Glutamatergic neuron (in vitro differentiated cells): ENCODE data around the gene UGT1A7. TPM values are rescaled to one million over a fixed set of nuclear protein-coding genes. Genes with fewer than 3 reads are reported as not detected.

Experiments used
- DNase-seq: peaks from one replicate; pipeline ENCODE4 v3.0.0; 2022
- H3K27ac Mint-ChIP-seq: one replicate; pipeline ENCODE4 v1.8.0; 2020; ENCODE audit warnings: mild to moderate bottlenecking, mixed read lengths, inconsistent platforms; ENCODE audit not compliant: unreplicated experiment
- H3K27me3 Mint-ChIP-seq: one replicate; pipeline ENCODE4 v1.8.0; 2020; ENCODE audit warnings: mild to moderate bottlenecking, moderate library complexity, mixed read lengths, inconsistent platforms; ENCODE audit not compliant: unreplicated experiment
- H3K36me3 Mint-ChIP-seq: one replicate; pipeline ENCODE4 v1.8.0; 2020; ENCODE audit warnings: mild to moderate bottlenecking, mixed read lengths, inconsistent platforms; ENCODE audit not compliant: unreplicated experiment
- H3K4me1 Mint-ChIP-seq: one replicate; pipeline ENCODE4 v1.8.0; 2020; ENCODE audit warnings: mild to moderate bottlenecking, low read depth, mixed read lengths, inconsistent platforms; ENCODE audit not compliant: unreplicated experiment
- H3K4me3 Mint-ChIP-seq: one replicate; pipeline ENCODE4 v1.8.0; 2020; ENCODE audit warnings: mild to moderate bottlenecking, mixed read lengths, inconsistent platforms; ENCODE audit not compliant: unreplicated experiment
- H3K9me3 Mint-ChIP-seq: one replicate; pipeline ENCODE4 v1.8.0; 2020; ENCODE audit warnings: mild to moderate bottlenecking, moderate library complexity, mixed read lengths, inconsistent platforms; ENCODE audit not compliant: unreplicated experiment
- total RNA-seq: library from RNA; stranded (reverse); fragmentation: NEBNext Ultra II Directional; extraction: Animal tissue kit (Norgen Biotek cat#: 25700); gene quantifications from one replicate; pipeline ENCODE4 v1.2.1, GENCODE V29; 2021; ENCODE audit not compliant: unreplicated experiment
- TF ChIP-seq, protein P1 (sequence below): fragments of 200-600 bp; sonication (generic); IDR thresholded peaks from one replicate; pipeline ENCODE4 v1.5.0; 2021; ENCODE audit not compliant: partially characterized antibody, unreplicated experiment

Gene UGT1A7
- total RNA-seq, 1 donor from 2014 or later: not detected

DNA sequence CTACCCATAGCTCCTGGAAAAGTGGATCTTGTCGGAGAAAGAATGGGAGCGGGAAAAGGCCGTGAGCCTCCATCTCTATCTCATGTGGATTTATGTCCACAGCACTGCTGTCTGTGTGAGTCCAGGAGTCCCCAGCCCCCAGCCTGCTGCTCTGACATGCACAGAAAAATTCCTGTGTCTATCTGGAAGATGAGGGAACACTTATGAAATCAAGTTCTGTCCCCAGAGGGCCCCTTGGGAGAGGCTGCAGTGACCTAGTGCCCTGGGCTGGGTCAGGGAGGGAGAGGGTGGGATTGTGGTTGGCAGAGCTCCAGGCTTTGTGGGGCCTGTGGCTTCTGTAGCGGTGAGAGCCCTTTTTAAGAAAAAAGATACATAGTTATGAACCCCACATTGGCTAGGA is 135.1 kb downstream of the UGT1A7 start:
- no peak overlapping the region for H3K27ac Mint-ChIP-seq

DNA sequence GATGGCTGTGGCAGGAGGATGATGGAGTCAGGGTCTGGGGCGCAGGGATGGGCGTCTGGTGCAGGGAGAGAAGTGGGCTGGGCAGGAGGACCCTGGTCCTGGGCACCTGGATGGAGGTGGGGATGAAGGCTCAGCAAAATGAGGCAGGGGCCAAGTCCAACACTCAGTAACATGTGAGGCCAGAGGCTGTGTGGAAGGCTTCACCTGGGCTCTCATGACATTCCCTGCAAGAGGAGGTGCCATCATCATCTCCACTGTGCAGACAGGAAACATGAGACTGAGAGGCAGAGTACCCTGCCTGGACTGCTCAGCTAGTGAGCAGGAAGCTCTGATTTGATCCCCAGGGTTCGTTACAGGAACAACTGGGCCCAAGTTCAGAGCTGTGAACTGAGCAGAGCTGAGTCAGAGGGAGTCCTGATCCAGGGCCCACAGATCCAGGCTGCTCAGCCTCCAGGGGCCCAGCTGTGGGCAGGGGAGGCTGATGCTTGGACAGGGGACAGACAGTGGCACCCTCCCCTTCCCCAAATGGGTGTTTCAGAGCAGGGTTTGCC is 135.7 kb downstream of the UGT1A7 start:
- Mint-ChIP-seq H3K27me3 (peaks cover 7% of the 10 kb centered on the region), H3K36me3 (no peaks in the 10 kb centered on the region), H3K4me1 (peaks cover 3% of the 10 kb centered on the region), H3K4me3 (no peak overlapping the region), H3K27ac (no peak overlapping the region), H3K9me3 (peaks cover 4% of the 10 kb centered on the region)
- TF ChIP-seq, protein P1, sequence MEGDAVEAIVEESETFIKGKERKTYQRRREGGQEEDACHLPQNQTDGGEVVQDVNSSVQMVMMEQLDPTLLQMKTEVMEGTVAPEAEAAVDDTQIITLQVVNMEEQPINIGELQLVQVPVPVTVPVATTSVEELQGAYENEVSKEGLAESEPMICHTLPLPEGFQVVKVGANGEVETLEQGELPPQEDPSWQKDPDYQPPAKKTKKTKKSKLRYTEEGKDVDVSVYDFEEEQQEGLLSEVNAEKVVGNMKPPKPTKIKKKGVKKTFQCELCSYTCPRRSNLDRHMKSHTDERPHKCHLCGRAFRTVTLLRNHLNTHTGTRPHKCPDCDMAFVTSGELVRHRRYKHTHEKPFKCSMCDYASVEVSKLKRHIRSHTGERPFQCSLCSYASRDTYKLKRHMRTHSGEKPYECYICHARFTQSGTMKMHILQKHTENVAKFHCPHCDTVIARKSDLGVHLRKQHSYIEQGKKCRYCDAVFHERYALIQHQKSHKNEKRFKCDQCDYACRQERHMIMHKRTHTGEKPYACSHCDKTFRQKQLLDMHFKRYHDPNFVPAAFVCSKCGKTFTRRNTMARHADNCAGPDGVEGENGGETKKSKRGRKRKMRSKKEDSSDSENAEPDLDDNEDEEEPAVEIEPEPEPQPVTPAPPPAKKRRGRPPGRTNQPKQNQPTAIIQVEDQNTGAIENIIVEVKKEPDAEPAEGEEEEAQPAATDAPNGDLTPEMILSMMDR: no peak
- no peak for DNase-seq

More for the DNA sequence above, 135.1 kb downstream of the UGT1A7 start:
- H3K4me1 Mint-ChIP-seq: peaks cover 3% of the 10 kb centered on the region
- H3K36me3 Mint-ChIP-seq: no peaks in the 10 kb centered on the region
- peaks cover 7% of the 10 kb centered on the region for H3K27me3 Mint-ChIP-seq
- peaks cover 4% of the 10 kb centered on the region for H3K9me3 Mint-ChIP-seq
- TF ChIP-seq, protein P1: no peak
- no peak for DNase-seq
- H3K4me3 Mint-ChIP-seq: no peak overlapping the region

DNA sequence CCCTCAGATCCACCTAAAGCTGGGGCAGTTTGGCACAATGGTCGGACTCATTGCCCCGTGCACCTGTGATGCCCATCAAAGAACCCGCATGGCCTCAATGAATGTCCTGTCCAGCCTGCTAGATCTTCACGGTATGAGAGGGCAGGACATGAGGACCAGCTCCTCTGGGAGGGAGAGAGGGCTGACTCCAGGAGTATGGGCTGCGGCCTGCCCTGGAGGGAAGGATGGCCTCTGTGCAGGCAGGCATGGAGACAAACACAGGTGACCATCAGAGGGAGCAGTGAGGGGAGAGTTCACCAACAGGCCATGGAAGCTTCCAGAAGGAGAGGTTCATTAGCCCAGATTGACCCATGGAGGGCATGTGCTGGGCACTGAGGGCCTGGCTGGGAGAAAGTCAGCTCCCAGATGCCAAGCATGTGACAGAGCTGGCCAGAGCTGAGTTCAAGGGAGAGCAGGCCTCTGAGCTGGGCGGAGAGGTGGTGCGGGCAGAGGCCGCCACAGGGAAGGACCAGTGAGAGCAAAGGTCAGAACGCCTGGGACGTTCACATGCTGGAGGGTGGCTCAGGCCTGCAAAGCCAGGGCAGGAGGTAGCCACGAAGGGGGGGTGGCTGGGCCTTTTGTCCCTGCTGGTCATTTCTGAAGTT is 136.4 kb downstream of the UGT1A7 start:
- TF ChIP-seq, protein P1: no peak
- H3K4me1 Mint-ChIP-seq: peaks cover 3% of the 10 kb centered on the region
- no peak overlapping the region for H3K27ac Mint-ChIP-seq
- H3K4me3 Mint-ChIP-seq: no peak overlapping the region
- DNase-seq: no peak
- peaks cover 4% of the 10 kb centered on the region for H3K9me3 Mint-ChIP-seq
- no peaks in the 10 kb centered on the region for H3K36me3 Mint-ChIP-seq
- H3K27me3 Mint-ChIP-seq: peaks cover 7% of the 10 kb centered on the region

DNA sequence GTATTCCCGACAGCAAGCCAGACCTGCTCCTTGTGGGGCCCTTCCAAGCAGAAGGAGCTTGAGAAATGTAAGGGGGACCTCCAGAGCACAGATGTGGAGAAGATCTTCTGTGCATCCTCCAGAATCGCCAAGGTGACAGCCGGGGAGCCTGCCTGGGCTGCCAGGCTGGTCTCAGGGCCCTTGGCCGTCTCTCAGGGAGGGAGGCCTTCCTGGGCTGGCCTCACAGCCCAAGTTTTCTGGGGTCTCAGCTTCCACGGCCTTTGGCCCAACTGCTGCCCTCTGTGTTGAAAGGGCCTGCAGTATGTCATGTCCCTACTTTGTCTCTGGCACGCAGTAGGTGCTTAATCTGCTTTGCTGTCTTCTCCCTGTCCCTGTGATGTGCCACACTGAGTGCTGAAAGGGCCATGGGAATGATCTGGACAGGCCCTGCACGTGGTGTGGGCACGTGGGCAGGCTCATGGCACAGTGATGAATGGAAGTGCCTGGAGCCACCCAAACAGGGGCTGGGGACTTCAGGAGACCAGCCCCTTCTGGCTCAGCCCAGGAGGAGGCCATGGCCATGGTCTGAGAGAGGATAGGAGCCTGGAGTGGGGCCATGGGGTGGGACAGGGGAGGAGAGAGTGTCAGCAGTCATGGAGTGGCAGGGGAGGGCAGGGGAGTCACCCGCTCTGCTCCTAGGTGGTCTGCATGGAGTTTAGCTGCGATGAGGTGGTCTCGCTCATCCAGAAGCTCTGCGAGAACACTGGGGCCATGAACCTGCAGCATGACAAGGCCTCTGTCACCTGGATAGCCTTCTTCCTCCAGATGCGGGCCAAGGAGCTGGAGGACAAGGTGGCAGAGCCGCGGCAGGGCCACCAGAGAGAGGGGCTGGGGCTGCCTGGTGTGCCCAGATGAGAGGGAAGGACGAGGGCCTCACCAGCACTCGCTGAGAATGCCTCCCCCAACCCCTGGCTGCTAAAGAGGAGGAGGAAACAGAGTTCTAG is 137.2 kb downstream of the UGT1A7 start:
- H3K4me1 Mint-ChIP-seq: peaks cover 3% of the 10 kb centered on the region
- H3K27ac Mint-ChIP-seq: no peak overlapping the region
- TF ChIP-seq, protein P1: no peak
- DNase-seq: no peak
- no peaks in the 10 kb centered on the region for H3K36me3 Mint-ChIP-seq
- H3K27me3 Mint-ChIP-seq: peaks cover 7% of the 10 kb centered on the region
- H3K4me3 Mint-ChIP-seq: no peak overlapping the region
- H3K9me3 Mint-ChIP-seq: peaks cover 4% of the 10 kb centered on the region
